Activated T-cell treated with anti-CD3 and anti-CD28 coated beads, Interleukin-2, amount 50 U/mL, for 72 hours (primary cell): ENCODE data around the gene CCNJL. TPM values are rescaled to one million over a fixed set of nuclear protein-coding genes. Genes with fewer than 3 reads are reported as not detected.

ENCODE experiments used
- ATAC-seq, 2 donors: fragments of 150-1000 bp; cut with Tn5 transposase; replicated peaks in 1 of 2; 2 replicates each; pipeline ENCODE4 v1.10.0; 2021; ENCODE audit warnings: moderate library complexity in 2 of 2, mild to moderate bottlenecking in 1 of 2
- DNase-seq, 2 donors: peaks; one replicate each; pipeline ENCODE4 v3.0.0; 2021 to 2022; ENCODE audit warnings: mixed read lengths in 1 of 2
- H3K27ac Mint-ChIP-seq: one replicate; pipeline ENCODE4 v1.8.0; 2022; ENCODE audit warnings: mild to moderate bottlenecking, moderate library complexity, mixed read lengths
- H3K27me3 Mint-ChIP-seq: one replicate; pipeline ENCODE4 v1.8.0; 2022; ENCODE audit warnings: low read depth, mixed read lengths
- H3K36me3 Mint-ChIP-seq, 2 donors: one replicate each; pipeline ENCODE4 v1.8.0; 2022; ENCODE audit warnings: mixed read lengths in 2 of 2, mild to moderate bottlenecking in 1 of 2; ENCODE audit not compliant: insufficient read depth in 2 of 2
- H3K4me1 Mint-ChIP-seq: one replicate; pipeline ENCODE4 v1.8.0; 2022; ENCODE audit warnings: low read depth, mixed read lengths
- H3K4me3 Mint-ChIP-seq, 2 donors: one replicate each; pipeline ENCODE4 v1.8.0; 2022; ENCODE audit warnings: mild to moderate bottlenecking in 2 of 2, mixed read lengths in 2 of 2, moderate library complexity in 2 of 2
- H3K9me3 Mint-ChIP-seq, 2 donors: one replicate each; pipeline ENCODE4 v1.8.0; 2022; ENCODE audit warnings: mixed read lengths in 2 of 2
- total RNA-seq, 2 donors: library from RNA; stranded (reverse); gene quantifications; one replicate each; pipeline ENCODE4 v1.2.3, GENCODE V29; 2022

Gene CCNJL
- total RNA-seq, 2 donors from 2014 or later: not detected

- no peaks in the 10 kb centered on the region for H3K9me3 Mint-ChIP-seq
- ATAC-seq (no peak), DNase-seq (no peak)
- H3K4me3 Mint-ChIP-seq: no peak overlapping the region
- no peak overlapping the region for H3K27ac Mint-ChIP-seq
- H3K27me3 Mint-ChIP-seq: no peaks in the 10 kb centered on the region
- H3K4me1 Mint-ChIP-seq: no peaks in the 10 kb centered on the region
- no peaks in the 10 kb centered on the region for H3K36me3 Mint-ChIP-seq
Observed at GRCh38 chr5:160280384-160281095, 31.8 kb downstream of the CCNJL start.

DNA sequence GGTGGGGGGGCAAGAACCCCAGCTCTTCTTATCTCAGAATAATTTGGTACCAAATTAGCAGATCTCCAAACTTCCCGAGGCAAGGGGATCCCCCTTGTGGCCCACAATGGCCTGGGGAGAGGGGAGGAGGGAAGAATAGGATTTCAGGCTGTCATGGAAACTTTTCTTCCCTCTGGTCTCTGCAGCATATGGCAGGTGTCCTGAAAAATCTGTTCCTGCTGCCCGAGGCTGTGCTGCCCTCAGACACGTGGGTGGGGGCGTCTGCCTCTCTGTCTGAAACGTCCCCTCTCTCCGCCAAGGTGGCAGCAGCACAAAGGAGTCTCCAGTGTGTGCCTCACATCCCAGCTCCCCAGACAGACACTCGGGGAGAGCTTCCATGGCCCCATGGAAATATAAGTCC is 34.0 kb downstream of the CCNJL start:
- Mint-ChIP-seq H3K4me3 (no peak overlapping the region), H3K27me3 (no peaks in the 10 kb centered on the region), H3K27ac (no peak overlapping the region), H3K36me3 (no peaks in the 10 kb centered on the region), H3K9me3 (no peaks in the 10 kb centered on the region), H3K4me1 (no peaks in the 10 kb centered on the region)
- ATAC-seq: no peak
- DNase-seq: no peak

DNA sequence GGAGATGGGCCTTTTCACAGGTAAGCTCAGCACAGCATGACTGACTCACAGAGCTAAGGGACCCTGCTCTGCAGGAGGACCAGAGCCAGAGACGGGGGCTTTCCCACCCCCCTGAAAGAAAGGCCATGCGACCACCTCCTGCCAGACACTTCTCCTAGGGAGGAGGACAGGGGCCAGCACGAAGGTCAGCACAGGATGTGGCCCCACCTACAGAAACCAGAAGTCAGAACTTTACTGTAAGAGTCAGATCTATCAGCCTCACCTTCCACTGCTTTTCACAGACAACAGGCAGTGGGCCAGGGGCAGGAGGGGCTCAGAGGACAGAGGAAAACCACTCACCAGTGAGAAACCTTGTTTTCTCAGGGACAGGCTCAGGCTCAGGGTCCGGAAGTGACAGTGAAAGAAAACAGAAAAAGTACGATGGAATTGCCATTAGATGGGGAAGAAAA is 37.9 kb downstream of the CCNJL start:
- Mint-ChIP-seq H3K9me3 (no peaks in the 10 kb centered on the region), H3K4me3 (no peak overlapping the region), H3K4me1 (peaks cover 4% of the 10 kb centered on the region), H3K27ac (no peak overlapping the region), H3K36me3 (no peaks in the 10 kb centered on the region), H3K27me3 (no peaks in the 10 kb centered on the region)
- DNase-seq: no peak
- ATAC-seq: no peak

DNA sequence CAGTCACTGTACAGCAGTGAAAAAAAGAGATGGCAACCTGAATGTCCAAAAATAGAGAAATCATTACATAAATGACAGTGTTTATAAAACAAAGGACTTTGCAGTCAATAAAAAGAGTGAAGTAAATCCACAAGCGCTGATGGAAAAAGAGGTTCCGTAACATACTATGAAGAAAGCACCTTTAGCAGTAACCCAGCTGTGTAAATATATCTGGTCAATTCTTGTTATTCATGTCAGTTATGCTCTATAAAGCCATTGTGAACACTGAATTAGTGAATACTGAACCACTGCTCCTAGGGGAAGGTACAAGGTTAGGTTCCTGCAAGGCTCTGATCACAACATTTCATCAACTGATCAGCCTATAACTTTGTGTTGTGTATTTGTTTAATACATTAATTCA is 39.5 kb downstream of the CCNJL start:
- no peak for DNase-seq

GRCh38 chr5:160272264-160272663 is 40.1 kb downstream of the CCNJL start:
- Mint-ChIP-seq H3K4me3 (no peak overlapping the region), H3K36me3 (no peaks in the 10 kb centered on the region), H3K4me1 (peaks cover 4% of the 10 kb centered on the region), H3K27me3 (no peaks in the 10 kb centered on the region), H3K27ac (no peak overlapping the region), H3K9me3 (no peaks in the 10 kb centered on the region)
- ATAC-seq: no peak
- DNase-seq: no peak

More for the DNA sequence above, 39.5 kb downstream of the CCNJL start:
- Mint-ChIP-seq H3K4me3 (no peak overlapping the region), H3K36me3 (no peaks in the 10 kb centered on the region), H3K9me3 (no peaks in the 10 kb centered on the region), H3K4me1 (peaks cover 4% of the 10 kb centered on the region), H3K27me3 (no peaks in the 10 kb centered on the region), H3K27ac (no peak overlapping the region)
- no peak for ATAC-seq

GRCh38 chr5:160271836-160272235 is 40.5 kb downstream of the CCNJL start:
- no peaks in the 10 kb centered on the region for H3K9me3 Mint-ChIP-seq
- DNase-seq (no peak), ATAC-seq (no peak)
- H3K36me3 Mint-ChIP-seq: no peaks in the 10 kb centered on the region
- no peak overlapping the region for H3K4me3 Mint-ChIP-seq
- no peaks in the 10 kb centered on the region for H3K27me3 Mint-ChIP-seq
- no peak overlapping the region for H3K27ac Mint-ChIP-seq
- peaks cover 4% of the 10 kb centered on the region for H3K4me1 Mint-ChIP-seq

- DNase-seq: no peak
- no peak for ATAC-seq
- no peak overlapping the region for H3K4me3 Mint-ChIP-seq
Observed at GRCh38 chr5:160271396-160271795, 41.0 kb downstream of the CCNJL start.

DNA sequence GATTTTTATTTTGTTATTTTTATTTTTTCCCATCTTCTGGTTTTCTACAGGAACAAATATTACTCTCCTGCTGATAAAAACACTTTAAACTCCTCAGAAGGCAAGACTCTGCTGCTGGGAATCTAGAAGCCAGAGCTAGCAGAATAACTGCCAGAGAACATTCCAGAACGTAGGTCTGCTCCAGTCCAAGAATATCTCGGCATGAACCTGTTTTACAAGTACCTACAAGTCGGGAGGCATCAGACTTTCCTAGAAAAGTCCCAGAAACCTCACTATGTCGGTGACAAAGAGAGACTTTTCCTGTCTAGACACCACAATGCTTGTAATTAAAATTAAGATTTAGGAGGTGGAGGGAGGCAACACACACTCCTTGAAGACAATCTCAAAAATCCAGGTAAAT is 41.7 kb downstream of the CCNJL start:
- peaks cover 4% of the 10 kb centered on the region for H3K4me1 Mint-ChIP-seq
- no peaks in the 10 kb centered on the region for H3K9me3 Mint-ChIP-seq
- no peak overlapping the region for H3K27ac Mint-ChIP-seq
- no peaks in the 10 kb centered on the region for H3K27me3 Mint-ChIP-seq
- H3K4me3 Mint-ChIP-seq: no peak overlapping the region
- DNase-seq (no peak), ATAC-seq (no peak)
- no peaks in the 10 kb centered on the region for H3K36me3 Mint-ChIP-seq

More at GRCh38 chr5:160271396-160271795, 41.0 kb downstream of the CCNJL start:
- no peaks in the 10 kb centered on the region for H3K36me3 Mint-ChIP-seq
- H3K4me1 Mint-ChIP-seq: peaks cover 4% of the 10 kb centered on the region
- H3K27ac Mint-ChIP-seq: no peak overlapping the region
- no peaks in the 10 kb centered on the region for H3K27me3 Mint-ChIP-seq
- H3K9me3 Mint-ChIP-seq: no peaks in the 10 kb centered on the region

DNA sequence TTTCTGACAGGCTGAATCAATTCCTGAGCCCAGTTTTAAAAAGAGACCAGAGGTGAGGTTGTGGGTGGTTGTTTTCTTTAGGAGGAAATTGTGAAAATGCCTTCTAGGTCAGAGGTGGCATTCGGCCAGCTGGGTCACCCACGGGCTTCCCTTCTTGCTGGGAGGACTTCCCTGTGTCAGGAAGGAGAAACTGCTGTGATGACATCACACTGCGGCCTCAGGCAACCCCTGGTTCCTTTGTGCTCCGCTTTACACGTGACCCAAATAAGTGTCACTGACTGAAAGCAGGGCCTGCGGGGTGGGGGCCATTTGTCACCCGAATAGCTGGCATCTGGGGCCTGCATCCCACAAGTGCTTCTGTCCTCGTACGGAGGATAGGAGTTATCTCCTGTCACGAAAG is 43.3 kb downstream of the CCNJL start:
- Mint-ChIP-seq H3K4me1 (peaks cover 4% of the 10 kb centered on the region), H3K27ac (no peak overlapping the region), H3K4me3 (no peak overlapping the region), H3K27me3 (no peaks in the 10 kb centered on the region), H3K9me3 (no peaks in the 10 kb centered on the region), H3K36me3 (no peaks in the 10 kb centered on the region)
- ATAC-seq (no peak), DNase-seq (no peak)

- Mint-ChIP-seq H3K4me3 (no peak overlapping the region), H3K27ac (no peak overlapping the region), H3K27me3 (peaks cover 2% of the 10 kb centered on the region), H3K4me1 (peaks cover 4% of the 10 kb centered on the region), H3K9me3 (no peaks in the 10 kb centered on the region), H3K36me3 (no peaks in the 10 kb centered on the region)
- DNase-seq: no peak
- ATAC-seq: no peak
Observed at GRCh38 chr5:160268121-160268520, 44.2 kb downstream of the CCNJL start.

DNA sequence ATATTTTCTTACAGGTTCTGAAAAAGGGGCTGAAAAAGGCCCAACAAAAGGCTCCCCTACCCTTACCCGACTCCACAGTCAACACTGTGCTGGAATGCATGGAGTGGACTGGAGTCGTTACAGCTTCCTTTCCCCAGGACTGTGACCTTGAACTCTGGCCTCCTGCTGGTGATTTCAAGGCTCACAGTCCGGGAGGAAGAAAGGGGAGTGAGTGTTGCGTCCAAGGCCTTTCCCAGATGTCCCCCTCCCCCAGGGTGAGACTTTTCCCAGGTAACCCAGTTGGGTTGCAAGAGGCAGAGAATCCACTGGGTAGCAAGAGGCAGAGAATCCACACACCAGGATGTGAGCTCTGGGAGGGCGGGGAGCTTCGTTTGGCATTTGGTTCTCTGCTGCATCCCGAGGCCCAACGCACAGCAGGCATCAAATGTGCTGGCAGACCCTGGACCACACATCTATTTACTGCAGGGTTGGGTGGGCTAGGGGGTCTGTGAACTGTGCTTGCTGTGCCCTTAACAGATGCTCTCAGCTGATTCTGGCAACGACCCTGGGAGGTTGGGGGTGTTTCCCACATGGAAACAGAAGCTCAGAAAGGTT is 45.5 kb downstream of the CCNJL start:
- Mint-ChIP-seq H3K27ac (no peak overlapping the region), H3K4me1 (peaks cover 4% of the 10 kb centered on the region), H3K4me3 (no peak overlapping the region), H3K9me3 (no peaks in the 10 kb centered on the region), H3K36me3 (no peaks in the 10 kb centered on the region), H3K27me3 (peaks cover 13% of the 10 kb centered on the region)
- DNase-seq (no peak), ATAC-seq (no peak)

DNA sequence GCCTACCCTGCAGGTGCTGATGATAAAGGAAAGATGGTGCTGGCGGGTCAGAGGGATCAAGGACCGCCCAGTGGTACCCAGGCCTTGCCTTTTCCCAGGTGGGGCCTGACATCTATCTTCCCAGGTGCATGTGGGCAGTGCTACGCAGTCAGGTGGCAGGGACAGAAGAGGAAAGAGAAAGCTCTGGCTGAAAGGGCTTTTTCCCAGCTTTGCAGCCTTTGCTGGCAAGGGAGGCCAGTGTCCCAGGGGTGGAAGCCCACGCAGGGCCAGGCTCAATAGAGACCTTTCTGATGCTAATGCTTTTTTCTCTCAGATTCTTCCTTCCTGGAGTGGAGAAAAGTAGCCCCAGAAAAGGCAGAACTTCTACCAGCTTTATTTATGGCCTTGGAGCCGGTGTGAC is 46.3 kb downstream of the CCNJL start:
- H3K4me3 Mint-ChIP-seq: no peak overlapping the region
- ATAC-seq: no peak
- DNase-seq: no peak
- H3K9me3 Mint-ChIP-seq: no peaks in the 10 kb centered on the region
- H3K27ac Mint-ChIP-seq: no peak overlapping the region
- no peaks in the 10 kb centered on the region for H3K4me1 Mint-ChIP-seq
- H3K36me3 Mint-ChIP-seq: no peaks in the 10 kb centered on the region
- peaks cover 21% of the 10 kb centered on the region for H3K27me3 Mint-ChIP-seq

- ATAC-seq: no peak
- H3K27ac Mint-ChIP-seq: no peak overlapping the region
- no peaks in the 10 kb centered on the region for H3K4me1 Mint-ChIP-seq
- H3K36me3 Mint-ChIP-seq: no peaks in the 10 kb centered on the region
- H3K4me3 Mint-ChIP-seq: no peak overlapping the region
- no peak for DNase-seq
- H3K27me3 Mint-ChIP-seq: peaks cover 23% of the 10 kb centered on the region
- no peaks in the 10 kb centered on the region for H3K9me3 Mint-ChIP-seq
Observed at GRCh38 chr5:160263326-160263855, 49.0 kb downstream of the CCNJL start.
